CD4-positive, alpha-beta T cell treated with Interleukin-1 beta for 1 hour (primary cell): ENCODE data around the gene SOBP.
"Not testable (repeated sequence)": the region's sequence is repeated elsewhere in the genome, so short reads cannot be mapped to it uniquely, and the experiment has no call there.

ENCODE experiments used
- DNase-seq, 2 donors: peaks; one replicate each; pipeline ENCODE4 v3.0.0-alpha.2; 2020 to 2022

SOBP gene

DNA sequence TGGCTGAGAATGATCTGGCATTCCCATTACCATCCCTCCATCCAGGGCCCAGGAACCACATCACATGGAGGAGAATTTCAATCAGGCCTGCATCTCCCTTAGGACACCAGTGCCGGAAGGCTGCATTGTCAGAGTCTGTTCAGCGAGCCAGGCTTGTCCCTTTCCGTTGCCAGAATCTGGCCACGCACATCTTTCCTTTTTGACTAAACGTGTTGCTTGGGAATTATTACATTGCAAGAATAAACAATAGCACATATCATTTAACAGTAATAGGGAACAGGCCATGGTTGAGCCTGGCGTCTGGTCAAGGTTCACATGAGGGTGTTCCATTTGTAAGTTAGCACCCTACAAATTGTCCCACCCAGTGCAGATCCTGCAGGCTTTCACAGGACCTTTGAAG lies 42.8 kb downstream of the SOBP start:
- no peak for DNase-seq

DNA sequence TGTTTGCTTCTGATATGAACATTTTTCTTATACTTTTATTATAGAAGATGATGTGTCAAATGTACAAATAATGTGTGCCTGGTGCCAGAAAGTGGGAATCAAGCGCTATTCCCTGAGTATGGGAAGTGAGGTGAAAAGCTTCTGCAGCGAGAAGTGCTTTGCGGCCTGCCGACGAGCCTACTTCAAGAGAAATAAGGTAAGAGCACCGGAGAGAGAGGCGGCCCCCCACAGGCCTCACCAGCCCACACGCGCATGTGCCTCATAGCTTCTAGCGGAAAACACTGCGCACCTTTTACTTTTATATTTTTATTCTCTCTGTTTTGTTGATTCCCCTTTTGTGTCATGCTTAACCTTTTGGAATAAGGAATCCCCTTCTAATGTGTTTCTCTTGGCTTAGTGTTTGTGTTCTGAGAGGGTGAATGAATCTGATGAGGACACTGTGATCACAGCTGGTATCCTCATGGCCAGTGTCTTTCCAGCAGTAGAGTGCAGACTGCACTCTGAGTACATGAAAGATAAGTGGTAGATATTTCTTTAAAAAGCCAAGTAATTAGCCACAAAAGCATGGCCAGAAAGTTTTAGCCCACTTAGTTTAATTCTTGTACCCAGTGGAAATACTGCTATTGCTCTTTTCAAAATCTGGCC lies 43.6 kb downstream of the SOBP start:
- no peak for DNase-seq

DNA sequence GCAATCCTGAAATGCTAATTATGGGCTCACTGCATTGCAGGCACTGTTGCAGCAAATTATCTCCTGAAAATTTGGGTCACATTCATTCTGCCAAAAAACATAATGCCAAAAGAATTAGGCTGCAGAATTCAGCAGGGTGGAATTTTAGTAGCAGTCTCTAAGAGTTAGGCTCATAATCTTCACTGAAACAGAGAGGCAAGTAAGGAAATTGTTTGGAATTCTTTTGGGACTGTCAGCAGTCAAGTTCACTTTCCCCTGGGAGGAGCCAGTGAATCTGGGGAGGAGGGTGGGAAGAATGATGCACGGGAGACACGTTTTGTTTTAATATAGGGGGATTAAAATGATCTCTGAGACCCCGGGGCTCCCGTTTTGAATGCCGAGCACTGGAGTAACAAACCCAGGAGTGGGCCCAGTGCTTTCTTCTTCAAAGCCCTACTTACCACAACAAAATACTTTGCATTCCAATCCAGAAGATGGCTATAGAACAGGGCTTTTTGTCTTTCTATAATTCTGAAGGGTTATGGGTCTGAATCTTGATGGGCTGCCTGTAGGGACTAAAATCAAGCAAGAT lies 44.7 kb downstream of the SOBP start:
- no peak for DNase-seq

DNA sequence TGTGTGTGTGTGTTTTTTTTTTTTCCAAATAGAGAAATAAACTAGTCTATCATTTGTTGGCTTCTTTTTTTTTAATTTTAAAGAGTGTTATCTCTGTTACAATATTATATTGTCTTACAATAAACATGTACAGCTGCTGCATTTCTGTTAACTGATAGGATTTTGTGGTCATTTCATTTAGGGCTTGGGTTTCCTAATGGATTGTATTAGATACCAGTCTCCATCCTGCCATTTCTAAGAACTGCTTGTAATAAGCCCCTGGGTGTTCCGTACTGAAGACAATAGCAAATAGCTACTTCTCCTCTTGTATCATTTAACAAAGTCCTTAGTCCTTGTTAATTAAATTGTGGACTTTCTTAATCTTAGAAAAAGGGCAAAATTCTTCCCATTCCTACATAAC lies 45.7 kb downstream of the SOBP start:
- no peak for DNase-seq

DNA sequence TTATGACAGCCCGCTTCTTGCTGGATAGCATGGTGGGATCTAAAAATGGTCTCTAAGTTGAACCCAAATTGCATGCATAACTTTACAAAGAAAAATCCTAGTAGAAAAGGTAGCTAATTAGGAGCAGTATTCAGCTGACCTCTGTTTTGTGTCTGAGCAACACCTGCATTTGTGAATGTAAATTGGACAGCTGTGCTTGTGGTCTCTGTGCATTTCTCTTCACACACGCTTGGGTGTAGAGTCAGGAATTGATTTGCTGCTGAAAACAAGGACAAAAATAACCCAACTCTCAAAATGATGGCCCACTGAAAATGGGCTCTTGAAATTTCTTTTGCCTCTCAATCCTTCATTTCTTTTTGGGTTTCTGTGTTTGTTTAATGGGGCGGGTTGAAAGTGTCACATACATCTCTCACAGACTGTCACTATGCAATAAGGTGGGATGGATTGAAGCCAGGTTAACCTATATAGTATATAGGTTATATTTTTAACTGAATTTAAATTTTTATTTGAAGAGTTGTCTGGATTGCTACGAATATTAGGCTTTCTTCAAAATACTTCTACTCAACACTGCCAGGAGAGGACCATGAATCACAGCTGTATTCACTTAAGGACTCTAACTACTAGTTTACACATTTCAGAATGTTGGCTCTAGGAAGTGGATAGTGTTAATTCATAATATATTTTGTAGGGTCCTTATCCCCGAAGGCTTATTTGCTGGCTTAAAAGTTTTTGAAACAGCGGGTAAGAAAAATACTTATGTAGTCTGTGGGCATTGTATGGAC lies 46.5 kb downstream of the SOBP start:
- no peak for DNase-seq

DNA sequence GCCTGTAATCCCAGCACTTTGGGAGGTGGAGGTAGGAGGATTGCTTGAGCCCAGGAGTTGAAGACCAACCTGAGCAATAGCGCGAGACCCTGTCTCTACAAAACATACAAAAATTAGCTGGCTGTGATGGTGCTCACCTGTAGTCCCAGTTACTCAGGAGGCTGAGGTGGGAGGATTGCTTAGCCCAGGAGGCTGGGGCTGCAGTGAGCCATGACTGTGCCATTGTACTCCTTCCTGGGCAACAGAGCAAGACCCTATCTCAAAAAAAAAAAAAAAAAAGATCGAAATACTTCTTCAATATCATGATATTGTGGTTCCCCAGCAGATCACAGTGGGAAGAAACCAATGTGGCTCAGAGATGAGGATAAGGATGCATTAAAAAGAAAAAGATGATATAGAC lies 47.6 kb downstream of the SOBP start:
- DNase-seq, result no peak

DNA sequence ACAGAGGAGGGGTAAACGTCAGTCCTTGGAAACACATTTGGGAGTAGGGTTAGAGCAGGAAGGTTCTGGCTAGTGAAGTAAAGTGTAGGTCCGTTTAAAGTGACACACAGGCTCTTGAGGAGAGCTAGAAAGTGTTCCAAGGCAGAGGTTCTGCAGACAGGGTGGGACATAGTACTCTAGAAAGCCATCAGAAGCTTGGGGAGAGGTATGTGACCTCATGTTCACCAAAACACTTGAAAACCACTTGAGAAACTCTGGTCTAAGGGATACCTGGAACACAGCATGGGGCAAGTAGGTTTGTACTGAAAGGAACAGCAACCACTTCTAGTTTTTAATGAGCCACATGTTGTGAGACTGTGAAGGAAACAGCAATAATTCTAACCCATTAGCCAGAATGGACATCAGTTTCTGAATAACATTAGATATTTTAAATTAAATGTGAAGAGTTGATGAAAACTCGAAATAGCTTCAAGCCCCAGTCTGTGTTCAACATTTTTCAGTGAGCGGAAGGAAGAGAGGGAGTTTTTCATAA lies 49.0 kb downstream of the SOBP start:
- no peak for DNase-seq

DNA sequence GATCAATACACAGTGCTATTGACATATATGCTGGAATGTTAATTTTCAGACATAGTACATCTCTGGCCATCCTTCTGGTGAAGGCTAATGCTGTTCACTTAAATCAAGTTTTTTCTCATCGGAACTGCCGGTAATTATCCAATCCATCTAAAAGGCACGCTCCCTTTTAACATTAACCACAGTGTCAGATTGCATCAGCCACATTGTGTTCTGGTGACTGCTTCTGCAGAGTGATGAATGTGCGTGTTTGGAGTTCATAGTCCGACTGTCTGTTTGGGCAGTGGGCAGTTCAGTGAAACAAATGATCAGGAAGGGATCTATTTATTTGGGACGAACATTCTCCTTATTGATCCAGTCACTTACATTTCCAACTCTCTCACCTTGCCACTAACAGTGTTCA lies 49.5 kb downstream of the SOBP start:
- no peak for DNase-seq

DNA sequence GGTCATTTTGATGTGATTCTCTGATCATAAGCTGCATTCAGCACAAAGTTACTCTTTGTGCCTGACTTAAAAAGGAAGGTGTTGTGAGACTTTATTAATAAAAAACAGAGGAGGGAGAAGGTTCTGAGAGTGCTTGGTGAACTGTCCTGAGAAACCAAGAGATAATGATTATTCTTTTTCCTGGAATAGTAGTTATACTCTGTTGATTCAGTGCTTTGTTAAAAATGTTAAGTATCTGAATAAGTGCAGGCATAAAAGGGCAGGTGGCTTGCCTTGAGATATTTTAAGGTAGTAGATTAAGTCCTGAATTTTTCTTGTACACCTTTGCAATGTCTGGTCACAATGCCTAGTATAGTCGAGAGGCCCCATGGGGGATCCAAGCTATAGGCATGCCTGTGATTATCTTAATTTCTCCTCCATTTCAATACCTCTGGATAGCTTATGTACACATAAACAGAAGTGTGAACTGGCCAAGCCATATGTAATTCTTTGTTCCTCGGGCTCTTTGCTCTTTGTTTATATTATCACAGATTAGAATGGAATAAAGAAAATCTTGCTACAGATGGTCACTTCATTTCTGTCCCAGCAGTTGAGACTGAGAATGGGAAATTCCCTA lies 50.0 kb downstream of the SOBP start:
- DNase-seq, result no peak

DNA sequence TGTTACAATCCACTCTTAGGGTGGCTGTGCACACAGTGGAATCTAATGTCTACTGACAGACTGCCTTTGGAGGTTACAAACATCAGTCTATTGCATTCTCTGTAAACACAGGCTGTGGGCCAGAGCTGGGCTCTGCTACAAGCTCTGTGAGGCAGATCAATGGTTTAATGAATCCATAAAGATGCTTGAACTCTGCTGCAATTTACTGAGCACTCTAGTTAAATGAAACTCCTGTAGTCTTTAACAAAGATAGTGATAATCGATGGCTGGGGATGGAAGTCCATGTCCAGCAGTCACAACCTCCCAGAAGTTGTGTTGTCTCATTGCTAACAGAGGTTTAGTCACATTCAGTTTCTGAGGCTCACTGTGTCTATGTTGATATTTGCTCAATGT lies 50.5 kb downstream of the SOBP start:
- DNase-seq, result no peak

DNA sequence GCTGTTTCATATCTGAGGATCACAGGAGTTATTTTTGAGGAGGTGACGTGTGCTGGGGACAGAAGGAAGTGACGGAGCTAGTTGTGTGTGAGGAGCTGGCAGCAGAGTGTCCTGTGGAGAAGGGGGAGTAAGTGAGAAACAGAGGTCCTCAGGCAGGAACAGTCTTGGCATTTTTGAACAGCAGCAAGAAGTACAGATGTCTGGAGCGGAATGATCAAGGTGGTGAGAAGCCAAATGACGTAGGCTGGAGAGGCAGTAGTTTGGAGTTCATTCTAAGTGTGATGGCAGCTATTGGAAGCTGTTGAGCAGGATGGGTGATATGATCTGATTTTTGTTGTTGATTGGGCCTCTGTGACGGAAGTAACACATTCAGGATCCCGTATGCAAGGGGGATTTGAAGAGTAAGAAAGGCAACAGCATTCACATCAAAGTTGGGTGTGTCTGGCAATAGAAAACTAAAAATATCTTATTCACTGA lies 52.3 kb downstream of the SOBP start:
- no peak for DNase-seq

DNA sequence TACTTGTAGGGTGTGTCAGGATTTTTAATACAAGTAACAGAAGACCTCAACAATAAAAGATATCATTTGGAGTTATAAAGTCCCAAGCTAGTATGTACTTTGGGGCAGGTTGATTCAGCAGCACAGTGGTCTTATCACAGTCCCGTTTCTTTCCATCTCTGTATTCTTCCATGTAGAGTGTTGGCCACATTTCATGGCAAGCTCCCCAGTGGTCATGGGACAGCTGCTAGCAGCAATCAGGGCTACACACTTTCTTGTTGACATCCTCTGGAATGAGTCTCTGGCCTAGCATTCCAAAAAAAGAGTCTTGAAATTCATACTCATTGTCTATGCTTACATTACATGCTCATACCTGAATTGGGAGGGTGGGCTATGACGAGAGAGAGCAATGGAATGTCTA lies 53.2 kb downstream of the SOBP start:
- DNase-seq, result no peak

DNA sequence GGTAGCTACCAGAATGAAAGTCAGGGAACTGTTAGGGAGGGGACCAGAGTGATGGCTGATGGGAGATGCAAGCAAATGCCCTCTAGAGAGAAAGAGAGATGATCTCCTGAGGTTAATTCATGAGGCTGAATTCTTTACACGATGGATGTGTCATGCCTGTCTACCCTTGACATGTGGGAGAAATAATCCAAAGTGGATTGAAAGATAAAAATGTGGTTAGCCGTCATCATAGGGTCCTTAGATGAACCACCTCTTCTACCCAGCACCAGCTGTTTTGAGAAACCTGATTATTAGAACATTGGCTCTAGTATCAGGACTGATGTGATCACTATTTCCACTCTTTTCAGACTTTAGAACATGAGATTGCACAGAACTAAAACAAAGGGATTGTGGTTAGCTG lies 53.6 kb downstream of the SOBP start:
- no peak for DNase-seq

DNA sequence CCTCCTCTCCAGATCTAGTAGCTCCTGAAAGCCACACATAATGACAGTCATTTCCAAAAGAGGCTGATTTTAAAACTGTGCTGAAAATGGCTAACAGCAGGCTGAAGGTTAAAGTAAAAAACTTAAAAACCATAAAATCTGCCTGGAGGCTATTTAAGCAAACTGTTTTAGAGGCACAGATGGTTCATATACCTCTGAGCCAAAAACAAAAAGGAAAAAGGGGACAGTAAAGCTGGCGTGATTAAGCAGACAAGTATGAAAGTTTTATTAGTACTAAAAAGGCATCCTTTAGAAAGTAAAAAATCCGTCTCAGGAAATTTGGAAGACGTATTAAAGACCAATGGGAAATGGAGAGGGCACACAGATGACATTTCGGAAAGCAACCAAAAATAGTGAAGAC lies 55.8 kb downstream of the SOBP start:
- no peak for DNase-seq

DNA sequence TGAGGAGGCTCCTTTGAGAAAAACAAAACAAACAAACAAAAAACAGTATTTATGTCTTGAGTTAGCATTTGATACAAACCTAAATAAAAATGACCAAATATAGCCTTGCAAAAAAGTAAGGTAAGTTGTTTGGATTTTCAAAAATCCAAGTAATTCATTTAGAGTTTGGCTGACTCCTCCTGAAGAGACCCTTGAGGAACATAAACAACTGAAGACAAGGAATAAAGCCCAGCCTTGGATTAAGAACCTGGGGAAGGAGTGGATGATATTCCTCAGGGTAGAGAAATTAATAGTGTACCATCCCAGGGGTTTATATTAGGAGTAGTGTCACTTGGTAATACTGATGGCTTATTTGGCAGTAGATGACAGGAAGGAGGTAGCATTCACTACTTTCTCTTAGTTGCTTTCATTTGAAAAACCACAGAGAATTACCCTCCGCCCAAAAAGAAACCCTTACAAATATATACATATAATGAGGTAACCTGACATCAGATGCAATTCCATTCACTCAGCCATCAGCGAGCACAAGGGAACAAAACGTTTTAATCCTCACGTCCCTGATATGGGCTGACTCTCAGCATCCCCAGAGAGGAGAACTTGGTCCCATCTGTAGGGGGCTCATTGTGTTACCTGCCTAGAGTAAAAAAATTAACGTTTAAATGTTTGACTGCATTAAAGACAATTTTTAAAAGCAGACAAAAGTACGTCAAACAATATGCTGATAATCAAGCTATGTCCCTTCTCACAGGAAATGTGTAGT lies 57.0 kb downstream of the SOBP start:
- no peak for DNase-seq

DNA sequence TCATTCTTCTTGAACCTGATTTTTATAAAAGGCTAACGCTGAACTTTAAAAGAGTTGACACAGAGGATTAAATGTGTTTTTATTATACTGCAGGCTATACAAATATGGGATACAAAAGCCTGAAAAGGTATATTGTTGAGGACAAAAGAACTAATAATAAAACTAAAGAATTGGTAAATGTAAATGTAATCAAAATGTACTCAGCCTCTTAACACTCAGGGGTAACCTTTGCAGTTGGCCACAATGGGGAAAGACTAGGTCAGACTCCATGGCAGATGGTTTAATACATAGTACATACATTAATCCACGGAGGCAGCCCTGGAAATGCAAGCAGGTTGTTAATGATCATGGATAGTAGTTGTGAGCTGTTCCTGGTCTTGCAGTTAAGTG lies 57.5 kb downstream of the SOBP start:
- no peak for DNase-seq

DNA sequence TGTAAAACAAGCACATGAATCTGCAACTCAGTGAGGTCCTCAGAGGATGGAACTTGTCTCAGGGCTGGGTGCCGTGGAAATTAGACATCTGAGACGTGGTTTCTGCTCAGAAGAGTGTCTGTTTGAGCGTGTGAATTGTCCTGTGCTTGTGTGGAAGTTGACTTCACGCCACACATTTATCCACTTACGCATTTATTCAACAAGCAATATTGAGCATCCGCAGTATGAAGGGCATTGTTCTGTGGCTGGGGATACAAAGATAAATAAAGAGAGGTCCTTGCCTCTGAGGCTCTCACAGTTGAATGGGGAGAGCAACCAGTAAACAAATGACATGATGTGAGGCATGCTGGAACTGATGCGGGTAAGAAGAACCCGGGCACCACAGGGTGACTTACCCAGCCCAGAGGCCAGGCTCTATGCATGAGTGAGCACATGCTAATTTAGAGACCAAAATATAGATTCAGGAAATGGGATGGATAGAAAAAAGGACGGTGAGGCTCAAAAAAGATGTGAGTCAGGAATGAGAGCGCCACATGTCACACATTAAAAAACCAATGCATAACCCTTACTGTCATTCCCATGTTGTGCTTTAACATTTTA lies 60.4 kb downstream of the SOBP start:
- DNase-seq, result no peak

DNA sequence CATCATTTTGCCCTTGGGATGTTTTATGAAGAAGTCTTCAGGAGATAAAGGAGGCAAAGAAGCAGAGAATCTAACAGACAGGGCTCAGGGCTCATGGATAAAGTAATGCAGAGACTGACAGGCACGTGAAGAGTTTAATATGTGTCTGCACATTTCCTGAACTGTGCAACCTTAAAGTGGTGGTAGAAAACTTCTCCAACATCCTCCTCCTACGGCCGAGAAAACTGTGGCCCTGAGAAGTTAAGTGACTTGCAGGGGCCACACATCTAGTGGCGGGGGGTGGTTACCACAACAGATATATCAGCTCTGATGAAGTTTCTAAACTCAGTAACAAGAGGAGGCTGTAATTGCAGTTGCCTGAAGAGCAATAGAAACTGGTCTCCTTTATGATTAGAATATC lies 61.0 kb downstream of the SOBP start:
- DNase-seq, result no peak

DNA sequence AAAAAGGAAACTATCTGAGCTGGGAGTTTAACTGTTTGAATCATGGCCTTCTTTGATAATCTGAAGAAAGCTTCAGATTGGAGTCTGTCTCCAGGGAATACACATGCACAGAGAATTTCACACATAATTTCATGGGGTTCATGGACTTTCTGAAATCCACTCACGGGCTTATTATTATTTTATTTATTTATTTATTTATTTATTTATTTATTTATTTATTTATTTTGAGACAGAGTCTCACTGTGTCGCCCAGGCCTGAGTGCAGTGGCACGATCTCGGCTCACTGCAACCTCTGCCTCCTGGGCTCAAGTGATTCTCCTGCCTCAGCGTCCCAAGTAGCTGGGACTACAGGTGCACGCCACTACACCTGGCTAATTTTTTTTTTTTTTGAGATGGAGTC lies 63.2 kb downstream of the SOBP start:
- not testable (repeated sequence) for DNase-seq

DNA sequence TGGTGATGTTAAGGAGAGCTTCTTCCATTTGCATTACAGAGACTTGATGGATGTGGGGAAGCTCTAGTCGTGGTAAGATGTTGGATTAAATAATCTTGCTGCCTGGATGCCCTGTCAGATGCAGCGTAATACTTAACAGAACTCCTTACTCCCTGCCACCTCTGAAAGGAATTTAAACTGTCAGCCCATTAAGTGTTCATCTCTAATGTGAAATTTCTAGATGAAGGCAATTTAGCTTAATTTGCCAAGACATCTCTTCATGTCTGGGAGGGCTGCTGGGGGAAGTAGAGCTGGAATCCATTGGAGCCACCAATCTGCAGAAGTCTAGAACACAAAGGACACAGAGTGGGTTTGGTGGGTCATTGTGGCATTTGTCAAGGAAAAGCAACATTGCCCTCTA lies 64.4 kb downstream of the SOBP start:
- no peak for DNase-seq

DNA sequence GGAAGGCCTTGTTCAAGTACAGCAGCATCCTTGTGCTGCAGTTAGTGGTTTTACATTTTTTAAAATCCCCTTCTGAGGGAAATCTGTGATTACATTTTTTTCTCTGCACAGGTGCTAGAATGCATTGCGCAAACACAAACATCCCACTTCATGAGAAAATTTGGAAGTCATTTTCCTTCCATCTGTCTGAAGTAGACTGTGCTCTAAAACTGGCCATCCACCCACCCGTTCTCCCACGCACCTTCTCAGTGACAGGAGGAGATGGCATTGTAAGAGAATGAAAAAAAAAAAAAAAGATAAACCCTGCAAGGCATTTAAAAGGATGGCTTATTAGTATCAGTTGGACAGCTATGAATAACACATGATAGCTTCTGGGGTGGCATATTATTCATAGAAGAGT lies 65.0 kb downstream of the SOBP start:
- DNase-seq, result no peak

DNA sequence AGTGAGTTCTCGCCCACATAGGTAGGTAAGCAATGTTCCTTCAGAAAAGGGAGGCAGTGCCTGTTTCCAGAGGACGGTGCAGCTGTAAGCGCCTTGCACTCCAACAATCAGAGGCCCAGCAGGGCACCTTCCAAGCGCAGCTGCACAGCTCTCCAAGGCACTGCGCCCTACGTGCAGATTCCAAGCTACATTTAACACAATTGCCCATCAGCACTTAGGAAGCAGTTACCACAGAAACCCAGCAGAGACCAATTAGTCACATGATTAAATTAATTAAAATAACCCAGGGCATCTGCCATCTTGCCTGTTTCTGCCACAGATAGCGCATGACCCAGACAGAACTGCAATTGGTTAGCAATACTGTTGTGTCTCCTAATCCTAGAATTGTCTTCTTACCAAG lies 65.5 kb downstream of the SOBP start:
- no peak for DNase-seq

DNA sequence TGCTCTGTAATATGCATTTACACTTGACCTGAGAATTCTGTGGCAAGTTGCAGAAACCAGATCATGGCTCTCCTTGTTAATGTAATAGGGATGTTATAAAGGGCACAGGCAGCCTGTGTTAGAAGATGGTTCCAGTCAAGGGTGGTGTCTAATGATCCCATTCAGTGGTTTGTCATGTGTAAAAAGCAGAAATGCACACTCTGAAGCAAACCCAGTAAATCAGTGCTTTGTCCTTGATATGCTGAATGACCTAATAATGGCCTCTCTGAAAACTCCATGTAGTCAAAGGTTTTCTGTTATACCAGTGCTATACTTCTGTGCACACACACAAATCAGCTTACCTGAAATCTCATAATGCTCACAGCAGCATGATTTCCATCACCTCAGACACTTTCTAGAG lies 66.2 kb downstream of the SOBP start:
- no peak for DNase-seq
